Measurements from ENCODE around the gene ANAPC7.

DNA sequence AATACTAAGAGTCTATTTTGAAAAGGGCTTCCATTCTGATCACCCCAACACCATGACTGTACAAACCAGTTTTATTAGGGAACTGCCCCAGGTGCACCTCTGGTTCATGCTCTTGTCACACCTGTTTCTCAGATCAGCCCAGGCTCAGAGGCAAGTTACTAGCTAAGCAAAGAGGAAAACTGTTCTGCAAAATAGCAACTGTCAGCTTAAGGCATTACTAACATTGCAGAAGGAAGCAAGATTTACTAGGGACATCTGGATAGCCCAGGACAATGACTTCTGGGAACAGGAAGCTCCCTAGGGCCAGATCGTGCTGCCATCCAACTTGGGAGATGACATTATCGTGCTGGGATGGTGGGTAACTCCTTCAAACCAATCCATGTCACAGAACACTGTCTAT lies 30.1 kb downstream of the ANAPC7 start:
- TF ChIP-seq, protein P1, sequence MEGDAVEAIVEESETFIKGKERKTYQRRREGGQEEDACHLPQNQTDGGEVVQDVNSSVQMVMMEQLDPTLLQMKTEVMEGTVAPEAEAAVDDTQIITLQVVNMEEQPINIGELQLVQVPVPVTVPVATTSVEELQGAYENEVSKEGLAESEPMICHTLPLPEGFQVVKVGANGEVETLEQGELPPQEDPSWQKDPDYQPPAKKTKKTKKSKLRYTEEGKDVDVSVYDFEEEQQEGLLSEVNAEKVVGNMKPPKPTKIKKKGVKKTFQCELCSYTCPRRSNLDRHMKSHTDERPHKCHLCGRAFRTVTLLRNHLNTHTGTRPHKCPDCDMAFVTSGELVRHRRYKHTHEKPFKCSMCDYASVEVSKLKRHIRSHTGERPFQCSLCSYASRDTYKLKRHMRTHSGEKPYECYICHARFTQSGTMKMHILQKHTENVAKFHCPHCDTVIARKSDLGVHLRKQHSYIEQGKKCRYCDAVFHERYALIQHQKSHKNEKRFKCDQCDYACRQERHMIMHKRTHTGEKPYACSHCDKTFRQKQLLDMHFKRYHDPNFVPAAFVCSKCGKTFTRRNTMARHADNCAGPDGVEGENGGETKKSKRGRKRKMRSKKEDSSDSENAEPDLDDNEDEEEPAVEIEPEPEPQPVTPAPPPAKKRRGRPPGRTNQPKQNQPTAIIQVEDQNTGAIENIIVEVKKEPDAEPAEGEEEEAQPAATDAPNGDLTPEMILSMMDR (conservative IDR thresholded peaks at IDR 0.05) = no peak
- no peak for TF ChIP-seq ZFX (IDR thresholded peaks at IDR 0.05)
